ENCODE results near the gene EIF2AK2.
A peak's percentile ranks its signal among the peaks of the same experiment; 100 is the strongest.

The EIF2AK2 gene

DNA sequence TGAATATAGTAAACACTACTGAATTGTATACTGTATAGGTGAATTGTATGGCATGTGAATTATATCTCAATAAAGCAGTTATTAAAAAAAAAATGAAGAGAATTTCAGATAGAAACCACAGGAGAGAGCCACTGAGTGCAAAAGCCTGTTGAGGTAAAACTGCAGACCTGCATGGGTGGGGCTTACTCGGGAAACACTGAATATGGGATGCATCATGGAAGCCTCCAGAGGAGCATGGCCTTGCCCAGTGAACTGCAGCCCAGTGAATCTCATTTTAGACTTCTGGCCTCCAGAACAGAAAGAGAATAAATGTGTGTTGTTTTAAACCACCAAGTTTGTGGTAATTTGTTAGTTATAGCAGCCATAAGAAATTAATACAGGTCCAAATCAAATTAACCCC lies 56.7 kb downstream of the EIF2AK2 start:
- Mint-ChIP-seq H3K4me1 (ENCODE audit: low read depth) (peaks cover 3% of the 10 kb centered on the region), H3K27me3 (no peaks in the 10 kb centered on the region), H3K36me3 (ENCODE audit: low read depth) (peaks cover 74% of the 10 kb centered on the region), H3K4me3 (no peak overlapping the region), H3K9me3 (no peaks in the 10 kb centered on the region), H3K27ac (no peak overlapping the region)
- no peak for DNase-seq

DNA sequence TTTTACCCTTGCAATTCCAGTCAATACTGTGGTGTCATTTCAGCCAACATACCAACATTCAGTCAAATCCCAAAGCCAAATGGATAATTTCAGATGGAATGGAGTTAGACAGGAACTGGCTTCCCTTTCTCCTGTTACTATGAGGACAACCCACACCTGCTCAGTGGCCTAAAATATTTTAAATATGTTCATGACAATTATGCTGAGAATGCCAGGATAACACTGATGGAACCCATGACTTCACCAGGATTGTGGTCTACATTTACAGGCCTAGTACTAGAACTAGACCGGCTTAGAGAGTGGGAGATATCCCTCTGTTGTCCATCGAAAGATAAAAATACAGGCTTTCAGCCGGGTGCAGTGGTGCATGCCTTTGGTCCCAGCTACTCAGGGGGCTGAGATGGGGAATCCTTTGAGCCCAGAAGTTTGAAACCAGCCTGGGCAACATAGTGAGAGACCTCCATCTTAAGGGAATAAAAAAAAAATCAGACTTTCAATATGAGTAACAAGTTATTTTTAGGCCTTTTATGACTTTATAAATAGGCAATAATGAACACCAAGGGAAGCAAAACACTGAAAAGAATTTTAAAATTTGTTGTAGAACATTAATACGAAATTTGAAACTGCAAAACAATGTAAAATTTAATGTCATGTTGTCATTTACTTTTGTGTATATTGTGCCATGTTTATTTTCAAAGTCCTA lies 58.2 kb downstream of the EIF2AK2 start:
- Mint-ChIP-seq H3K27me3 (no peaks in the 10 kb centered on the region), H3K36me3 (ENCODE audit: low read depth) (peaks cover 81% of the 10 kb centered on the region), H3K4me3 (no peak overlapping the region), H3K27ac (no peak overlapping the region), H3K9me3 (no peaks in the 10 kb centered on the region), H3K4me1 (ENCODE audit: low read depth) (peaks cover 1% of the 10 kb centered on the region)
- DNase-seq = no peak

DNA sequence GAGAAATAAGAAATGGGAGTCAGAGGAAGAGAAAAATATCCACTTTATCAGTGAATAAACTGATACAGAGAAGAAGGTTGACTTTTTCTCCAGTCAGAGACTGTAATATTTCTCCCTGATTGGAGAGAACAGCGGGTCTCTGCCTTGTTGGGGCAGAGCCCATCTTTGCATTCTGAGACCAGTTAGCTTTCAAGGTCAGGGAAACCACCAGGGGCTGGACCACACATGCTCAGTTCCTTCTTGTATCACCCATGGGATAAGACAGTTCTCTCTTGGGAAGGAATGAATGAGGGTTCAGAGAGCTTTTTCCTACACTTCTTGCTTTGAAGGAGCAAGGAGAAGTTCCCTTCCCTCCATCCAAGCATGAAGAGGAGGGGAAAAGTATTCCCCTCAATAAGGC lies 60.2 kb downstream of the EIF2AK2 start:
- peaks cover 84% of the 10 kb centered on the region for H3K36me3 Mint-ChIP-seq (ENCODE audit: low read depth)
- H3K4me1 Mint-ChIP-seq (ENCODE audit: low read depth) = no peaks in the 10 kb centered on the region
- no peaks in the 10 kb centered on the region for H3K27me3 Mint-ChIP-seq
- DNase-seq = no peak
- no peak overlapping the region for H3K4me3 Mint-ChIP-seq
- H3K27ac Mint-ChIP-seq = no peak overlapping the region
- H3K9me3 Mint-ChIP-seq = no peaks in the 10 kb centered on the region

DNA sequence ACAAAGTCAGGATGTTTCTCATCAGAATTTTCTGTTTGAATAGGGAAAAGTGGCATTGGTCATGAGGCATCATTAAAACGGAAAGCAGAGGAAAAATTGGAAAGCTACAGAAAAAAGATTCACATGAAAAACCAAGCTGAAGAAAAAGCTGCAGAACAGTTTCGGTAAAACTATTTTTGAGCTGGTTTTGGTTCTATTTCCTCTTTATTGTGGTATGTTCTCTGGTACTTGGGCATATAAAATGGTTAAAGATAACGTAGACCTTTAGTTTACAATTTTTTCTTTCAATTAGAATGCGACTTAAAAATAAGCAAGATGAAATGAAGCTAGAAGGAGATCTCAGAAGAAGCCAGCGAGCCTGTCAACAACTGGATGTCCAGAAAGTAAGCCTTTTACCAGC lies 64.9 kb downstream of the EIF2AK2 start:
- no peak for DNase-seq
- Mint-ChIP-seq H3K36me3 (ENCODE audit: low read depth) (peaks cover 79% of the 10 kb centered on the region), H3K27ac (no peak overlapping the region), H3K4me1 (ENCODE audit: low read depth) (peaks cover 4% of the 10 kb centered on the region), H3K9me3 (no peaks in the 10 kb centered on the region), H3K27me3 (no peaks in the 10 kb centered on the region), H3K4me3 (no peak overlapping the region)

DNA sequence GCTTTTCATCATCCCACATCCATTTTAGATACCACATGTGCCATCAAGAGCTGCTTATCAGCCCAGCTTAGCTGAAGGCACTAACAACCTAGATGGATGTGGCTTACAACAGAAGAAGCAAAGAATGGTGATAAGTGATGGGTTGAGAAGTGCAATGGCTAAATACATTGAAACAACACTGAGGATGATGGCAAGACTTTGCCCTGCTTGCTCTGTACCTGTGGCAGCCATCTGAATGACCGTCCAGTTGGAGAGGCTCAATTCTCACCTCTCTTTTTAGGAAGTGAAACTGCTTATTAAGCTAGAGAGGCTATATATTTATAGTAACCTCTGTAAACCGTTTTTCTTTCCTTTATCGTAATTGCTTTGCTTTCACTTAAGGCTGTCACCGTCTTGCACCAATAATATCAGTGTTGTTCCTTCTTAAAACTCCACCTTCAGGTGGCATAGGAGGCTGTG lies 66.7 kb downstream of the EIF2AK2 start:
- H3K27ac Mint-ChIP-seq = no peak overlapping the region
- H3K9me3 Mint-ChIP-seq = no peaks in the 10 kb centered on the region
- no peaks in the 10 kb centered on the region for H3K27me3 Mint-ChIP-seq
- H3K4me3 Mint-ChIP-seq = no peak overlapping the region
- peaks cover 62% of the 10 kb centered on the region for H3K36me3 Mint-ChIP-seq (ENCODE audit: low read depth)
- peaks cover 6% of the 10 kb centered on the region for H3K4me1 Mint-ChIP-seq (ENCODE audit: low read depth)
- DNase-seq = no peak

DNA sequence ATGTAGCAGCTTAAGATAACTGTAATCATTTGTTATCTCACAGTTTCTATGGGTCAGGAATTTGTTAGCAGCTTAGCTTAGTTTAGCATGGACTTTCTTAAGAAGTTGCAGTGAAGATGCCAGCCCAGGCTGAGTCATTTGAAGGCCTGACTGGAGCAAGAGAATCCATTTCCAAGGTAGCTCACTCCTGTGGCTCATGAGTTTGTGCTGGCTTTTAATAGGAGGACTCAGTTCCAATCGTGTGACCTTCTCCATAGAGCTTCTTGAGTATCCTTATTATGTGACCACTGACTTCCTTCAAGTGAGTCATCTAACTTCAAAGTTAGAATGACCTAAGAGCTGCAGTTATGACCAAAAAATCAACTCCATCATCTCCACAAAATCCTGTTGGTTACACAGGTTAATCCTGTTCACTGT lies 71.0 kb downstream of the EIF2AK2 start:
- peaks cover 46% of the 10 kb centered on the region for H3K36me3 Mint-ChIP-seq (ENCODE audit: low read depth)
- DNase-seq = no peak
- H3K27me3 Mint-ChIP-seq = no peaks in the 10 kb centered on the region
- H3K27ac Mint-ChIP-seq = peak overlapping the region; percentile 53
- H3K4me3 Mint-ChIP-seq = no peak overlapping the region
- H3K4me1 Mint-ChIP-seq (ENCODE audit: low read depth) = peaks cover 35% of the 10 kb centered on the region
- H3K9me3 Mint-ChIP-seq = no peaks in the 10 kb centered on the region

DNA sequence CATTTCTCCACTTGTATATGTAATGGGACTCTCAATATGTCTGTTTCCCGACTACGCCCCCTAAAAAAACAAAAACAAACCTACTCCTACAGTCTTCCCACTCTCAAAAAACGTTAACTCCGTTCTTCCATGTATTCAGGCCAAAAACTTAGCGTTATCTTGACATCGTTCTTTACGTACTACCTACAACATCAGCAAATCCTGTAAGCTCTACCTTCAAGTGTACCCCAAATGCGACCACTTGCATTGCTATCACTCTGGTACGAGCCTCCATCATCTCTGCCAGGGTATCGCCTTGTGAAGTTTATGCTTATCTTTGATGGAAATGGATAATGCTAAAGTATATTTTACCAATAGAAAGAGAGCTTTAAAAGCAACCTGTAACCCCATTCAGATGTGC lies 72.0 kb downstream of the EIF2AK2 start:
- H3K9me3 Mint-ChIP-seq = no peaks in the 10 kb centered on the region
- no peak overlapping the region for H3K4me3 Mint-ChIP-seq
- peaks cover 44% of the 10 kb centered on the region for H3K4me1 Mint-ChIP-seq (ENCODE audit: low read depth)
- no peak for DNase-seq
- peaks cover 47% of the 10 kb centered on the region for H3K36me3 Mint-ChIP-seq (ENCODE audit: low read depth)
- H3K27me3 Mint-ChIP-seq = no peaks in the 10 kb centered on the region
- no peak overlapping the region for H3K27ac Mint-ChIP-seq

DNA sequence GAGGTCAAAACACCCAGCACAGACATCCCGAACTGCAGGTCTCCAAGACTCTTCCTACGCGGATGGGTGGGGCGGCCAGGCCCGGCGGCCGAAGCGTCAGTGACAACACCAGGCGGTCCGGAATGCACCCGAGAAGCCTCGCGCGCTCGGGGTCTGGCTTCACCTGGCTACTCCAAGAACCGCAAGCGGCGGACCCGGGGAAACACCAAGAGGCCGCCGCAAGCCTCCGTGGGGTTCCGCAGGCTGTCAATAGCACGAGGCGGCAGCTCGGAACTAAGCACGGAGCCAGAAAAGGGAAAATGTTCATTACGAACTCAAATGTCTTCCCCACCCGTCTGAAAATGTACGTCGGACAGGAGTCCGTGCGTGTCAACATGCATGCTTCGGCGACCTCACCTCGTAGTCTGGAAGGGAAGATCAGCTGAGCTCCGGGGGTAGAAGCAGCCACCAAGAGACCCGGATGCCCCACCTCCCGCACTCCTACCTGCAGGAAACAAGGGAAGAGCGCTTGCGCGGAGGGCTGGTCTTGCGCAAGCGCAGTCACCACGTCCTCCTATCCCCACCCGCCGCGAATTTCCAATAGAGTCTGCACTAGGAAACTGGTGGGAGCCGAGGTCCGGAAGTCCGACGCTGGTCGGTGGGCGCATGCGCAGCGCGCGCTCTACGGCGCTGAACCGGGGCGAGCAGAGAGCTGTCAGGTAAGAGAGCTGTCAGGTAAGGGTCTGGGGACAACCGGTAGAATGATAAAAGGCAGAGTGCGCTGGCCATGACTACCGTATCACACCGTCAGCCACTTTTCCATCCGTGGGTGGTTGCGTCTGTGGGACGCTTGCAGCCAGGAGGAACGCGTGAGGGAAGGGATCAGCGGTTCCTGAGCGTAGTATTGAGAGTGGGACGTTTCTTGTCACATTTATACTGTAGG lies 72.6 kb downstream of the EIF2AK2 start, which contains the start of the genes GPATCH11 and HEATR5B:
Gene GPATCH11, plus strand, starts transcription at position 646 of the 922 bp plus-strand sequence. CDS start 3,864 bp downstream, outside the sequence.
Gene HEATR5B, minus strand, starts transcription at position 500 of the 922 bp plus-strand sequence. CDS start 958 bp downstream, outside the sequence.
- H3K4me3 Mint-ChIP-seq = no peak within 1 kb of the TSS
- no peak within 1 kb of the TSS for H3K27ac Mint-ChIP-seq

DNA sequence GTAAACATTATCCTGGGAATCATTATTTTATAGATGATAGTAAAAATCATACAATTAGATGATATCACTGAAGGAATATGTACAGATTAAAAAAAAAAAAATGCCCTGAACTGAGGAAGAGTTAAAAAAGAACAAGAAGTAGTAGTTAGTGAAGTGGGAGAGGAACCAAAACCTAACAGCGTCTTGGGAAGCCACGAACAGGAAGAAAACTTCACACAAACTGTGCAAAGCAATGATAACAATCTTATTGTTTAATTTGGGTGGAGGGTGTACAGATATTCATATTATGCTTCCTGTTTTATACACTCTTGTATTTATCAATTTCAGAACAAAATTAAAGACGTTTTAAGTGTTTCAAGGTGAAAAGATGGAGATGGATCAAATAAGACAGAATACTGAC lies 76.1 kb downstream of the EIF2AK2 start:
- H3K9me3 Mint-ChIP-seq = no peaks in the 10 kb centered on the region
- peak overlapping the region; percentile 77 for H3K27ac Mint-ChIP-seq
- H3K27me3 Mint-ChIP-seq = no peaks in the 10 kb centered on the region
- H3K4me3 Mint-ChIP-seq = peak overlapping the region; percentile 38
- H3K4me1 Mint-ChIP-seq (ENCODE audit: low read depth) = peaks cover 63% of the 10 kb centered on the region
- no peak for DNase-seq
- peaks cover 60% of the 10 kb centered on the region for H3K36me3 Mint-ChIP-seq (ENCODE audit: low read depth)

More for the DNA sequence above, 72.6 kb downstream of the EIF2AK2 start, which contains the start of the genes GPATCH11 and HEATR5B:
- Mint-ChIP-seq H3K9me3 (no peaks in the 10 kb centered on the region), H3K36me3 (ENCODE audit: low read depth) (peaks cover 46% of the 10 kb centered on the region), H3K4me1 (ENCODE audit: low read depth) (peaks cover 49% of the 10 kb centered on the region), H3K27me3 (no peaks in the 10 kb centered on the region)
- peak; percentile 93 for DNase-seq

DNA sequence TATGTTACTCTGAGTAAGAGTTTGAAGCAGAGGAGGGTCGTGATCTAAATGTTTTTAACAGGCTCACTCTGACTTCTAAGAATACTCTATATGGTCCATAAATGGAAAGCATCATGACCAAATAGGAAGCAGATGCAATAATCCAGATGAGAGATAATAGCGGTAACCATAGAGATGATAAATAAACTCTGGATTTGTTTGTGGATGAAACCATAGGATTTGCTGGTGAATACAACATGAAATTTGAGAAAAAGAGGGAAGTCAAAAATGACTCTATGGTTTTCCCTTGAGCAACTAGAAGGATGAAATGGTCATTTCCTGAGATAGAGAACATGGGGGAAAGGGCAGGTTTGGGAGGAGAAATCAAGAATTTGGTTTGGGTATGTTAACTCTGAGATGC lies 76.5 kb downstream of the EIF2AK2 start:
- no peaks in the 10 kb centered on the region for H3K27me3 Mint-ChIP-seq
- DNase-seq = no peak
- peaks cover 64% of the 10 kb centered on the region for H3K36me3 Mint-ChIP-seq (ENCODE audit: low read depth)
- no peaks in the 10 kb centered on the region for H3K9me3 Mint-ChIP-seq
- H3K27ac Mint-ChIP-seq = peak overlapping the region; percentile 77
- H3K4me3 Mint-ChIP-seq = peak overlapping the region; percentile 38
- H3K4me1 Mint-ChIP-seq (ENCODE audit: low read depth) = peaks cover 63% of the 10 kb centered on the region

DNA sequence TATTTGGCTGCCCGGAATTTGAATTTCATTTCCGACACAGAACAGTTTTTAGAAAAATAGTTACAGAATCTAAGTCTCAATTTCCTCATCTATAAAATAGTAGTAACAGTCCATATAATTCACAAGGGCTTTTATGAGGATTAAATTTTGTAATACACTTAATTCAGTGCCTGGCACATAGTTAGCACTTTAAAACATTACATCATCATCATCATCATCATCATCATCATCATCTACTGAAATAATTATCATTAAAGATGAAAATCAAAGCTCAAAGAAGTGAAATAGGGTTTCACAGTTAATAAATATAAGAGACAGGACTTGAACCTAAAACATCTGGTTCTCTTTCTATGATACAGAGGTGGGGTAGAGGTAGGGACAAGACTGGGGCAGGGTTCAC lies 85.8 kb downstream of the EIF2AK2 start:
- Mint-ChIP-seq H3K9me3 (no peaks in the 10 kb centered on the region), H3K36me3 (ENCODE audit: low read depth) (peaks cover 75% of the 10 kb centered on the region), H3K27me3 (no peaks in the 10 kb centered on the region), H3K4me3 (no peak overlapping the region), H3K4me1 (ENCODE audit: low read depth) (peaks cover 21% of the 10 kb centered on the region), H3K27ac (no peak overlapping the region)
- DNase-seq = no peak

DNA sequence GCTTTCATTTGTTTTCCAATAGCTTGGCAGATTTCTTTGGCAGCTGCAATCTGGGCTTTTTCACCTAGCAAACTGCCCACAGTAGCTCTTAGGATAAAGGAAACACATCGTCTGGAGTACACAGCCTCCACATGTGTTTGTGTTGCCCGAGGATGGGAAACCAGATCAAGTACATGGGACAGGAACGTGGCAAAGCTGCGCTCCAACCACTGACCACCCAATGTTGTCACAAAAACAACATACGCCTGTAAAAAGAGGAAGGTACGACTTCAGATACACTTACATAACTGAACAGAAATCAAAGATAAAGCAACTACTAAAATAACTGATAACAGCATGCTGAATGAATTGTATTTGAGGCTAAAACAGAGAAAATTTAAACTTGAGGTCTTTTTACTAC lies 88.1 kb downstream of the EIF2AK2 start:
- Mint-ChIP-seq H3K4me1 (ENCODE audit: low read depth) (peaks cover 12% of the 10 kb centered on the region), H3K27ac (no peak overlapping the region), H3K4me3 (no peak overlapping the region), H3K9me3 (no peaks in the 10 kb centered on the region), H3K27me3 (no peaks in the 10 kb centered on the region), H3K36me3 (ENCODE audit: low read depth) (peaks cover 79% of the 10 kb centered on the region)
- DNase-seq = no peak

DNA sequence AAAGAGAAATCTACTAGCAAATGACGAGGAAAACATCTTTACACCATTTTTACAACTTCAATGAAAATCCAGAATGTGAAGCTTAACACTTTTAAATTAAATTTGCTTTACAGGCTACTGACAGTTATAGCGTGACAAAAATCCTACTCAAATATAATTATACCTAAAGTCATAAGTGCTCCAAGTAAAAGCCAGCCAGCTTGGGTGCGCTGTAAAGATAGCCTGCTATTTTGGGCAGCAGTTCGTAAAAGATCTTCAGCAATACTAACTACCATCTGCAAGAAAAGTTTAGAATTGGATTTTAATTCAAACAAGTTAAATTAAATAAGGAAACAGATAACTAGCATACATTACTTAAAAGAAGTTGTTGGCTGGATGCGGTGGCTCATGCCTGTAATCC lies 95.0 kb downstream of the EIF2AK2 start:
- Mint-ChIP-seq H3K27ac (no peak overlapping the region), H3K36me3 (ENCODE audit: low read depth) (peaks cover 78% of the 10 kb centered on the region), H3K9me3 (no peaks in the 10 kb centered on the region), H3K27me3 (no peaks in the 10 kb centered on the region), H3K4me1 (ENCODE audit: low read depth) (peaks cover 2% of the 10 kb centered on the region), H3K4me3 (no peak overlapping the region)
- no peak for DNase-seq

DNA sequence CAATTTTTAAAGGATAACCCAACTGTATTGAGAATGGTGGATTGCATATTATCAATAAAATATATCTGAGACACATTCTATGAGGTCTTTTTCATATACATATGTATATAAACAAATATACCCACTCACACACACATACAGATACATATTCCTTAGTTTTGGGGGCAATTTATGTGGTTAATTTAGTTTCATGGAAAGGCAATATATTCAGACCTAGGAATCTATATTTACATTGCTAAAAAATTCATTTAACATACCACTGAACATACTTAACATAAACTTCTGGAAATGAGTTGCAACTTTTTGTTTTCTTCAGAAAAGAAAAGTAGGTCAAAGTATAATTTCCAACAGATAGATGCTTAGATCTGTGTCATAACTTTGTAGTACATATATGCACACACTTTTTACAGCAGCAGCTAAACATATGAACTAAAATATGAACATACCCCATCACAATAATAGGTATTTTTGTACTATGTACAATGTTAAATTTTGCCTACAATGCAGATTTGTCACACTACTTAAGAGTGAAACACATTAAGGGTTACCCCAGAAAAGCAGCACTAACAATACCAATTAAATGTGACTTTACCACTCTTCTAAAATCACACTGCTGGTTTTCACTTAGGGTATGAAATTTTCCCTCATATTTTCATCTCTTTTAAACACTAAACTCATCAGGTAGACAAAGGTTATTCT lies 95.6 kb downstream of the EIF2AK2 start:
- no peak for DNase-seq
- H3K4me3 Mint-ChIP-seq = no peak overlapping the region
- no peaks in the 10 kb centered on the region for H3K9me3 Mint-ChIP-seq
- H3K27me3 Mint-ChIP-seq = no peaks in the 10 kb centered on the region
- peaks cover 80% of the 10 kb centered on the region for H3K36me3 Mint-ChIP-seq (ENCODE audit: low read depth)
- H3K4me1 Mint-ChIP-seq (ENCODE audit: low read depth) = peaks cover 2% of the 10 kb centered on the region
- H3K27ac Mint-ChIP-seq = no peak overlapping the region
